Endothelial cell of umbilical vein (primary cell): ENCODE data around the gene ELOB. TPM values are rescaled to one million over a fixed set of nuclear protein-coding genes. Genes with fewer than 3 reads are reported as not detected.

Source experiments
- BruUV-seq: library from RNA; stranded (reverse); fragments of 400-500 nt; replicated peaks from 2 replicates; lab custom pipeline; 2021; lab: Mats Ljungman, UMichigan
- CTCF ChIA-PET: fragments of 300-600, 350-600 bp; sonication (Branson Sonifier 250); formaldehyde crosslinking; loops from one replicate; lab custom pipeline; 2021; ENCODE audit warnings: antibody characterized with exemption, inconsistent platforms; lab: Charles Lee
- POLR2A ChIA-PET: fragments of 300-600, 350-600 bp; sonication (Branson Sonifier 250); formaldehyde crosslinking; loops from one replicate; lab custom pipeline; 2021; ENCODE audit warnings: antibody characterized with exemption, inconsistent platforms; lab: Charles Lee
- DNase-seq: peaks from one replicate; pipeline ENCODE4 v3.0.0-alpha.2; 2011; ENCODE audit warnings: low read depth, low spot score
- FAIRE-seq: peaks from 2 replicates; lab custom pipeline; 2011; peaks lifted over from hg19 to GRCh38; lab: Jason Lieb, UNC
- H2AFZ ChIP-seq: 2 replicates; pipeline ENCODE4 v1.6.0; 2012; ENCODE audit warnings: low read depth, low read length, control low read depth, inconsistent platforms
- H3K27ac ChIP-seq: 2 replicates; pipeline ENCODE4 v1.5.1; 2011; ENCODE audit warnings: low read depth, mild to moderate bottlenecking, control low read depth, low read length, moderate library complexity; ENCODE audit not compliant: insufficient read depth
- H3K27me3 ChIP-seq, 2 experiments: 2 replicates each; pipeline versions ENCODE4 v1.6.0 to v1.6.1; 2011; ENCODE audit warnings: low read length in 2 of 2, mixed read lengths in 1 of 2; ENCODE audit not compliant: control insufficient read depth in 2 of 2, insufficient read depth in 2 of 2
- H3K36me3 ChIP-seq, 2 experiments: 2 replicates in 1 of 2; 3 replicates in 1 of 2; pipeline ENCODE4 v1.5.1; 2011; ENCODE audit warnings: low read length in 2 of 2, mild to moderate bottlenecking in 1 of 2, moderate library complexity in 1 of 2; ENCODE audit not compliant: control insufficient read depth in 2 of 2, insufficient read depth in 2 of 2; ENCODE audit errors: extremely low read depth in 1 of 2
- H3K4me1 ChIP-seq: 3 replicates; pipeline ENCODE4 v1.5.1; 2011; ENCODE audit warnings: mild to moderate bottlenecking, low read length; ENCODE audit not compliant: control insufficient read depth, insufficient read depth; ENCODE audit errors: extremely low read depth
- H3K4me2 ChIP-seq: 2 replicates; pipeline ENCODE4 v1.6.1; 2011; ENCODE audit warnings: low read length, control low read depth, mixed read lengths; ENCODE audit not compliant: insufficient read depth
- H3K4me3 ChIP-seq, 3 experiments: fragments of 200-600 bp in 1 of 3; sonication (generic), shearing (Covaris generic) in 1 of 3; replicated peaks in 1 of 3; 2 replicates each; pipeline ENCODE4 v1.5.1; 2011 to 2016; ENCODE audit warnings: control low read depth in 3 of 3, low read length in 3 of 3, mild to moderate bottlenecking in 2 of 3, inconsistent platforms in 1 of 3, low read depth in 1 of 3, moderate library complexity in 1 of 3; ENCODE audit not compliant: insufficient read depth in 1 of 3
- H3K79me2 ChIP-seq: 2 replicates; pipeline ENCODE4 v1.6.0; 2012; ENCODE audit warnings: low read length, inconsistent platforms; ENCODE audit not compliant: control insufficient read depth, insufficient read depth
- H3K9ac ChIP-seq: replicated peaks from 2 replicates; pipeline ENCODE3; 2011; ENCODE audit warnings: low read length, control low read depth; ENCODE audit not compliant: insufficient read depth; ENCODE audit errors: extremely low read depth
- H3K9me1 ChIP-seq: replicated peaks from 3 replicates; pipeline ENCODE4 v1.6.0; 2011; ENCODE audit warnings: mild to moderate bottlenecking, low read length; ENCODE audit not compliant: control insufficient read depth, insufficient read depth; ENCODE audit errors: extremely low read depth
- H3K9me3 ChIP-seq: replicated peaks from 2 replicates; pipeline ENCODE4 v1.5.1; 2012; ENCODE audit warnings: low read length, inconsistent platforms; ENCODE audit not compliant: control insufficient read depth, insufficient read depth
- H4K20me1 ChIP-seq: replicated peaks from 2 replicates; pipeline ENCODE3; 2011; ENCODE audit warnings: mild to moderate bottlenecking, low read length; ENCODE audit not compliant: control insufficient read depth, insufficient read depth; ENCODE audit errors: extremely low read depth
- CTCF ChIP-seq, 2 donors: IDR thresholded peaks; 1 replicate in 1 of 2; 2 replicates in 1 of 2; pipeline ENCODE4 v1.5.1; 2011; ENCODE audit warnings: low read length in 2 of 2, mild to moderate bottlenecking in 2 of 2, moderate library complexity in 2 of 2, control low read depth in 1 of 2, inconsistent platforms in 1 of 2, low read depth in 1 of 2; ENCODE audit not compliant: insufficient read depth in 1 of 2; ENCODE audit errors: extremely low read depth in 1 of 2
- EZH2 ChIP-seq: IDR thresholded peaks from 2 replicates; pipeline ENCODE4 v1.6.1; 2012; ENCODE audit warnings: borderline replicate concordance, low read depth, mild to moderate bottlenecking, moderate library complexity, low read length, inconsistent platforms; ENCODE audit not compliant: severe bottlenecking
- FOS ChIP-seq: IDR thresholded peaks from 2 replicates; pipeline ENCODE4 v1.6.1; 2011; ENCODE audit warnings: mild to moderate bottlenecking, low read length, moderate library complexity, borderline replicate concordance; ENCODE audit not compliant: insufficient read depth
- GATA2 ChIP-seq: IDR thresholded peaks from 2 replicates; pipeline ENCODE4 v1.7.0; 2011; ENCODE audit warnings: low read depth, mild to moderate bottlenecking, moderate library complexity, mixed read lengths, low read length; ENCODE audit not compliant: insufficient read length, insufficient read depth
- JUN ChIP-seq: IDR thresholded peaks from 2 replicates; pipeline ENCODE4 v1.6.1; 2011; ENCODE audit warnings: borderline replicate concordance, low read depth; ENCODE audit not compliant: insufficient read length, insufficient read depth
- MAX ChIP-seq: IDR thresholded peaks from 2 replicates; pipeline ENCODE4 v1.6.1; 2011; ENCODE audit not compliant: insufficient read depth, insufficient read length
- MYC ChIP-seq: IDR thresholded peaks from one replicate; pipeline ENCODE4 v1.6.1; 2011; ENCODE audit warnings: mild to moderate bottlenecking, low read depth, low read length
- POLR2A ChIP-seq: IDR thresholded peaks from 2 replicates; pipeline ENCODE4 v1.6.1; 2012; ENCODE audit warnings: low read depth, mild to moderate bottlenecking, control low read depth, low read length
- POLR2AphosphoS5 ChIP-seq: IDR thresholded peaks from 2 replicates; pipeline ENCODE4 v1.6.1; 2012; ENCODE audit warnings: low read depth, mild to moderate bottlenecking, control low read depth, low read length, moderate library complexity; ENCODE audit not compliant: insufficient read depth
- dilution Hi-C: fragments of 300-500 bp; cut with MboI; formaldehyde crosslinking; loops from one replicate; pipeline ENCODE4 v1.15.0; 2019; ENCODE audit warnings: low sequenced_read_pairs; ENCODE audit not compliant: extremely low pct_ligation_motif_present
- intact Hi-C: fragments of 100-400 bp; cut with micrococcal nuclease; formaldehyde crosslinking; loops from one replicate; pipeline ENCODE4 v1.10.0; 2022
- polyA plus RNA-seq, 4 experiments: library from polyadenylated mRNA; depleted of rRNA in 3 of 4; stranded (reverse) in 3 of 4; unstranded in 1 of 4; fragments of >200 nt; gene quantifications; 2 replicates each; pipeline versions ENCODE4 v1.2.1 to v1.2.3, GENCODE V29; 2011 to 2012; ENCODE audit warnings: missing spikeins in 1 of 4
- total RNA-seq: library from RNA; stranded (reverse); gene quantifications from 2 replicates; pipeline ENCODE4 v1.2.3, GENCODE V29; 2021

The ELOB gene
- total and polyA plus RNA-seq, 2 donors (not counting 3 experiments of a cell fraction or from before 2014, with no cell fraction given) = 251 to 848 TPM

GRCh38 chr16:2745961-2746360, 31.1 kb downstream of the ELOB start:
- TF ChIP-seq CTCF (IDR thresholded peaks at IDR 0.05; ENCODE audit: extremely low read depth in 1 of 2, insufficient read depth in 1 of 2, low read depth in 1 of 2, low read length in 2 of 2) = no peak
- TF ChIP-seq MAX = no peak
- no peak for TF ChIP-seq MYC
- no peak for TF ChIP-seq FOS
- no peak for TF ChIP-seq EZH2
- no peak for TF ChIP-seq POLR2AphosphoS5
- no peak for TF ChIP-seq JUN
- TF ChIP-seq GATA2 = no peak
- no peak for TF ChIP-seq POLR2A
- H3K36me3 ChIP-seq = no peaks in the 10 kb centered on the region
- H3K4me1 ChIP-seq = no peaks in the 10 kb centered on the region
- no peaks in the 10 kb centered on the region for H3K9me1 ChIP-seq
- no peak overlapping the region for H2AFZ ChIP-seq
- H3K9ac ChIP-seq = no peak overlapping the region
- BruUV-seq = no TSS peak
- H3K79me2 ChIP-seq = no peaks in the 10 kb centered on the region
- dilution Hi-C loops = no loop called here
- intact Hi-C loops = no loop called here
- POLR2A ChIA-PET = no interaction called here
- H3K4me2 ChIP-seq = no peak overlapping the region
- no peaks in the 10 kb centered on the region for H4K20me1 ChIP-seq
- H3K27ac ChIP-seq = no peak overlapping the region
- no peaks in the 10 kb centered on the region for H3K9me3 ChIP-seq
- H3K4me3 ChIP-seq = no peak overlapping the region
- DNase-seq (no peak), FAIRE-seq (no peak)
- CTCF ChIA-PET = interaction anchor here (1.2 kb wide), 1 partner anchor 181 kb away, joined by 4 read pairs; no protein-coding TSS in a partner anchor
- no peaks in the 10 kb centered on the region for H3K27me3 ChIP-seq
